ENCODE measurements around the gene KCNIP1. TPM values are rescaled to one million over a fixed set of nuclear protein-coding genes. Genes with fewer than 3 reads are reported as not detected.

The KCNIP1 gene
- total and polyA plus RNA-seq, 2 of the 8 experiments (the other 6 are each of a cell fraction or from before 2014, with no cell fraction given), result 0.52 to 0.83 TPM

DNA sequence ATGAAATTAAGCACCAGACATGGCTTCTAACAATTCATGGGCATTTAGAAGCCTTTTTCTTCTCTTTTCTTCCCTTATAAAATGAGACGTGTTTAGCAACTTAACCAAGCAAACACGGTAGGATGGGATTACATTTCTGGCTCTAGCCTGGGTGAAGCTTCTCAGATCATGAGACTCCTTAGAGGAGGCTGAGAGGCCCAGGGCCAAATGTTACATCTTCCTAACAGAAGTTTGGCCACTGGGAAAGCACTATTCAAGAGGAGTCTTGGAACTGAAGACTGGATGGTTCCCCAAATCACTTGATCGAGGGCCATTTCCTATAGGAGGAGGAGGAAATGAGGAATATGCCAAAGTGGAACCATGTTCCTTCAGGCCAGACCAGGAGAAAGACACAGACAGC is 281.6 kb downstream of the KCNIP1 start (continued):
- TF ChIP-seq, protein P1, sequence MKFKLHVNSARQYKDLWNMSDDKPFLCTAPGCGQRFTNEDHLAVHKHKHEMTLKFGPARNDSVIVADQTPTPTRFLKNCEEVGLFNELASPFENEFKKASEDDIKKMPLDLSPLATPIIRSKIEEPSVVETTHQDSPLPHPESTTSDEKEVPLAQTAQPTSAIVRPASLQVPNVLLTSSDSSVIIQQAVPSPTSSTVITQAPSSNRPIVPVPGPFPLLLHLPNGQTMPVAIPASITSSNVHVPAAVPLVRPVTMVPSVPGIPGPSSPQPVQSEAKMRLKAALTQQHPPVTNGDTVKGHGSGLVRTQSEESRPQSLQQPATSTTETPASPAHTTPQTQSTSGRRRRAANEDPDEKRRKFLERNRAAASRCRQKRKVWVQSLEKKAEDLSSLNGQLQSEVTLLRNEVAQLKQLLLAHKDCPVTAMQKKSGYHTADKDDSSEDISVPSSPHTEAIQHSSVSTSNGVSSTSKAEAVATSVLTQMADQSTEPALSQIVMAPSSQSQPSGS (IDR thresholded peaks at IDR 0.05; ENCODE audit: low read length), result no peak
- TF ChIP-seq SIN3A (conservative IDR thresholded peaks at IDR 0.05 in 1 of 2, IDR thresholded peaks at IDR 0.05 in 1 of 2; ENCODE audit: low read depth in 1 of 2, low read length in 2 of 2) (no peak), CREB1 (IDR thresholded peaks at IDR 0.05) (no peak), TEAD4 (IDR thresholded peaks at IDR 0.05; ENCODE audit: low read depth, low read length) (no peak)

Other genes starting within 250 kb of the KCNIP1 start
- 0.26 and 0.42 TPM in 2 replicates for gene LCP2, start 206.2 kb upstream of the KCNIP1 start, total RNA-seq (2021; fragmentation: NEBNext Ultra II Directional; extraction: Animal tissue kit (Norgen Biotek cat#: 25700))
- 0.11 and 0.33 TPM in 2 replicates for gene LCP2, start 206.2 kb upstream of the KCNIP1 start, polyA plus RNA-seq (2011; rRNA removed)
- 0.10 and 0.19 TPM in 2 replicates for gene KCNMB1, start 114.7 kb upstream of the KCNIP1 start, total RNA-seq (2021; fragmentation: NEBNext Ultra II Directional; extraction: Animal tissue kit (Norgen Biotek cat#: 25700))
- 0.08 TPM in 2 replicates for gene KCNMB1, start 114.7 kb upstream of the KCNIP1 start, polyA plus RNA-seq (2011; rRNA removed)

Data from H1 (cell line).